OCI-LY3 (cell line): ENCODE results near the gene KCNH2.

Source experiments
- CTCF ChIP-seq: fragments of 200-600, 300-600 bp; sonication (generic); IDR thresholded peaks from 2 replicates; pipeline ENCODE4 v1.5.1; 2014; ENCODE audit warnings: antibody characterized with exemption, low read length, low read depth
- EZH2phosphoT487 ChIP-seq: fragments of 200-600 bp; shearing (Covaris generic); IDR thresholded peaks from 2 replicates; pipeline ENCODE4 v1.6.1; 2018; ENCODE audit warnings: antibody characterized with exemption, mixed run types, low read depth

DNA sequence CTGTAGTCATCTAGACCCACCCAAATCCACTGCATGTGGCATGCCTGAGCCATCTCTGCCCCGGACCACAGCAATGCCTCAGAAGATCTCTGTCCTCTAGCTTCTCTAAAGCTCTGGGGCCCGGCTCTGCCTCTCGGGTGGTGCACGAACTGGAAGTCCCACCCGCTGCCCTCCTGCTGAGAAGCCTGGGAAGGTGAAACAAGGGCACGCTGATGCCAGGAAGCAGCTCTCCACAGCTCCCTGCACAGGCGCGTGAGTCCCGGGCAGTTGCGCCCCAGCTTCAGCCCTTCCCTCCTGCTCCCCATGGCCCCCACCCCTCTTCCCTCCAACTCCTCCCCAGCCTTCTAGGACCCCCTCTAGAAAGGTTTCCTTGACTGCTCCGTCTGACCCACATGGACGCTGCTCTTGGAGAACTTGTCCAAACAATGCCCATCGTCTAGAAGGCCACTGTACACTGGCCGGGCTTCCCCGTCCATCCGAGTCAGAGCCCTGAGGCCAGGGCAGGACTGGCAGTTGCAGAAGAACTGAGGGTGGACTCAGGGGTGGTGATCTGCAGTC, 12.8 kb downstream of the KCNH2 start:
- TF ChIP-seq CTCF (no peak), EZH2phosphoT487 (no peak)
